Peyer's patch (tissue), 4 donors: ENCODE measurements around the gene ADD2. TPM values are rescaled to one million over a fixed set of nuclear protein-coding genes. Genes with fewer than 3 reads are reported as not detected.

Source experiments
- DNase-seq, 3 donors: peaks; one replicate each; pipeline ENCODE4 v3.0.0-alpha.2; 2017 to 2019
- H3K27ac ChIP-seq, 4 donors: fragments of 200-600 bp; sonication (generic); one replicate each; pipeline ENCODE4 v1.5.1; 2016 to 2019
- H3K27me3 ChIP-seq, 2 donors: fragments of 200-600 bp; sonication (generic); one replicate each; pipeline ENCODE4 v1.5.1; 2019
- H3K36me3 ChIP-seq, 3 donors: fragments of 200-600 bp; sonication (generic); one replicate each; pipeline ENCODE4 v1.5.1; 2016 to 2019
- H3K4me1 ChIP-seq, 4 donors: fragments of 200-600 bp; sonication (generic); one replicate each; pipeline ENCODE4 v1.5.1; 2016 to 2019
- H3K4me3 ChIP-seq, 4 donors: fragments of 200-600 bp; sonication (generic); 1 replicate in 3 of 4; 2 replicates in 1 of 4; pipeline ENCODE4 v1.5.1; 2016 to 2019; ENCODE audit warnings: mild to moderate bottlenecking in 1 of 4
- H3K9me3 ChIP-seq, 4 donors: fragments of 200-600 bp; sonication (generic); one replicate each; pipeline ENCODE4 v1.5.1; 2016 to 2019; ENCODE audit warnings: mild to moderate bottlenecking in 1 of 4
- CTCF ChIP-seq, 6 experiments: fragments of 450-650 bp in 4 of 6; fragments of 200-600 bp in 2 of 6; sonication (generic) in 1 of 6; IDR thresholded peaks; one replicate each; pipeline ENCODE4 v1.5.1; 2017 to 2019; ENCODE audit warnings: antibody characterized with exemption in 6 of 6, mild to moderate bottlenecking in 3 of 6, moderate library complexity in 1 of 6
- POLR2A ChIP-seq, 2 donors: fragments of 450-650 bp; IDR thresholded peaks; one replicate each; pipeline ENCODE4 v1.5.1; 2017; ENCODE audit warnings: antibody characterized with exemption in 2 of 2, mild to moderate bottlenecking in 2 of 2, moderate library complexity in 2 of 2
- total RNA-seq, 4 donors: library from RNA; depleted of rRNA; stranded (reverse); fragments of >200 nt; gene quantifications; one replicate each; pipeline ENCODE4 v1.1.0, GENCODE V29; 2016

The ADD2 gene
- total RNA-seq, 4 donors from 2014 or later: 0.28 to 14.0 (median 1.7) TPM; not detected in 1

- Histone ChIP-seq H3K4me3 (no peak overlapping the region), H3K4me1 (no peaks in the 10 kb centered on the region), H3K27ac (no peak overlapping the region), H3K9me3 (no peaks in the 10 kb centered on the region), H3K27me3 (no peaks in the 10 kb centered on the region), H3K36me3 (no peaks in the 10 kb centered on the region)
- TF ChIP-seq CTCF (IDR thresholded peaks at IDR 0.05): no peak
- no peak for TF ChIP-seq POLR2A (IDR thresholded peaks at IDR 0.05)
- no peak for DNase-seq
Observed at GRCh38 chr2:70684846-70685622, 83.0 kb downstream of the ADD2 start.

GRCh38 chr2:70683455-70683854, 84.5 kb downstream of the ADD2 start:
- H3K27me3 ChIP-seq: no peaks in the 10 kb centered on the region
- no peaks in the 10 kb centered on the region for H3K9me3 ChIP-seq
- no peak overlapping the region for H3K27ac ChIP-seq
- H3K36me3 ChIP-seq: no peaks in the 10 kb centered on the region
- no peak for DNase-seq
- H3K4me3 ChIP-seq: no peak overlapping the region
- TF ChIP-seq CTCF (IDR thresholded peaks at IDR 0.05): no peak
- TF ChIP-seq POLR2A (IDR thresholded peaks at IDR 0.05): no peak
- H3K4me1 ChIP-seq: no peaks in the 10 kb centered on the region

GRCh38 chr2:70680735-70681134, 87.3 kb downstream of the ADD2 start:
- DNase-seq: no peak
- no peaks in the 10 kb centered on the region for H3K27me3 ChIP-seq
- no peak overlapping the region for H3K4me3 ChIP-seq
- H3K36me3 ChIP-seq: no peaks in the 10 kb centered on the region
- H3K9me3 ChIP-seq: no peaks in the 10 kb centered on the region
- H3K27ac ChIP-seq: no peak overlapping the region
- H3K4me1 ChIP-seq: no peaks in the 10 kb centered on the region
- no peak for TF ChIP-seq POLR2A (IDR thresholded peaks at IDR 0.05)
- no peak for TF ChIP-seq CTCF (IDR thresholded peaks at IDR 0.05)

- Histone ChIP-seq H3K27me3 (no peaks in the 10 kb centered on the region), H3K27ac (no peak overlapping the region), H3K36me3 (no peaks in the 10 kb centered on the region), H3K4me3 (no peak overlapping the region), H3K9me3 (no peaks in the 10 kb centered on the region), H3K4me1 (no peaks in the 10 kb centered on the region)
- no peak for DNase-seq
- no peak for TF ChIP-seq POLR2A (IDR thresholded peaks at IDR 0.05)
- no peak for TF ChIP-seq CTCF (IDR thresholded peaks at IDR 0.05)
Observed at GRCh38 chr2:70679259-70679658, 88.7 kb downstream of the ADD2 start.

- no peak for TF ChIP-seq CTCF (IDR thresholded peaks at IDR 0.05)
- no peak for TF ChIP-seq POLR2A (IDR thresholded peaks at IDR 0.05)
- Histone ChIP-seq H3K36me3 (no peaks in the 10 kb centered on the region), H3K27me3 (no peaks in the 10 kb centered on the region), H3K9me3 (no peaks in the 10 kb centered on the region), H3K4me1 (no peaks in the 10 kb centered on the region), H3K4me3 (no peak overlapping the region), H3K27ac (no peak overlapping the region)
- no peak for DNase-seq
Observed at GRCh38 chr2:70678576-70679143, 89.3 kb downstream of the ADD2 start.
